ENCODE data around the gene AGMO.

The AGMO gene

DNA sequence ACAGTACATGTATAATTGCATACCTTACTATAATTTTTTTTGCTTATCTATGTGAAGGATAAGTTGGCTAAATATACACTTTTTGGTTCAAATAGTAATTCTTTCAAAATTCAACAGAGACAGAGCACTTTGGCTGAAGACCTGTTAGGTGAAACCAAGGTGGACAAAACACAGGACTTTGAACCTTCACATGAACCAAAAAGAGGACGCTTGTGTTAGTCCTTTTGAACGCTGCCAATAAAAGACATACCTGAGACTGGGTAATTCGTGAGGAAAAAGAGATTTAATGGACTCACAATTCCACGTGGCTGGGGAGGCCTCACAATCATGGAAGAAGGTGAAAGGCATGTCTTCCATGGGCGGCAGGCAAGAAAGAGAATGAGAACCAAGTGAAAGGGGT is 4.7 kb upstream of the AGMO start:
- Histone ChIP-seq H3K9me2 (replicated peaks; ENCODE audit: low read depth, low read length) (no peaks in the 10 kb centered on the region), H3K27me3 (ENCODE audit: insufficient read depth, low read length, poor library complexity, severe bottlenecking) (peaks cover 4% of the 10 kb centered on the region), H2AFZ (ENCODE audit: low read length) (no peak overlapping the region), H3F3A (ENCODE audit: low read depth) (no peaks in the 10 kb centered on the region), H3K4me3 (ENCODE audit: low read length, poor library complexity, severe bottlenecking) (no peak overlapping the region), H3K4me2 (ENCODE audit: low read depth, low read length, poor library complexity, severe bottlenecking) (no peak overlapping the region), H3K79me2 (ENCODE audit: insufficient read depth, low read length) (no peaks in the 10 kb centered on the region), H4K20me1 (ENCODE audit: insufficient read depth, low read length, poor library complexity, severe bottlenecking) (no peaks in the 10 kb centered on the region), H3K36me3 (ENCODE audit: insufficient read depth, low read length) (no peaks in the 10 kb centered on the region), H3K4me1 (ENCODE audit: insufficient read depth, low read length, poor library complexity, severe bottlenecking) (no peaks in the 10 kb centered on the region), H3K9ac (ENCODE audit: low read depth, low read length, poor library complexity, severe bottlenecking) (no peak overlapping the region), H3K9me3 (ENCODE audit: insufficient read depth, low read depth, low read length) (no peaks in the 10 kb centered on the region)
- no peak for TF ChIP-seq EZH2phosphoT487 (IDR thresholded peaks at IDR 0.05; ENCODE audit: borderline replicate concordance)
- TF ChIP-seq CTCF (conservative IDR thresholded peaks at IDR 0.05; ENCODE audit: low read length) = no peak

DNA sequence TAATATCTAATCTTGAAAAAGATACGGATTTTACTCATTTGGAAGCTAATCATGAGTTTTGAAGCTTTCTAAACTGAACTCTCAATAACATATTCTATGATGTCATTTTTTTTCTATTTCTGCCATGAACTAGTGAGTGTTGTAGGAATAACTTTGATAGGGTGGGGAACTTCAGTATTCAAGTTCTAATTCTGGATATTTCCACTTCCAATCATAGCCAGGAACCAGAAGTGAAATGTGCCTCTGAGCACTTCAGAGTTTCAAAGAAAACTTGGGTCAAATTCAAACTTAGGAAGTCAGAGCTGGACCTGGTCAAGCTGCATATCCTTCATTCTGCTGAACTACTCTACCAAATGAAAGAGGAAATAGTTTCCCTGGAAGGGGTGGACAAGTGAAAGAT is 847 bp downstream of the AGMO start:
- Histone ChIP-seq H3F3A (ENCODE audit: low read depth) (no peaks in the 10 kb centered on the region), H3K4me2 (ENCODE audit: low read depth, low read length, poor library complexity, severe bottlenecking) (no peak overlapping the region), H4K20me1 (ENCODE audit: insufficient read depth, low read length, poor library complexity, severe bottlenecking) (no peaks in the 10 kb centered on the region), H3K27me3 (ENCODE audit: insufficient read depth, low read length, poor library complexity, severe bottlenecking) (no peaks in the 10 kb centered on the region), H3K4me3 (ENCODE audit: low read length, poor library complexity, severe bottlenecking) (no peak overlapping the region), H3K36me3 (ENCODE audit: insufficient read depth, low read length) (no peaks in the 10 kb centered on the region), H3K4me1 (ENCODE audit: insufficient read depth, low read length, poor library complexity, severe bottlenecking) (no peaks in the 10 kb centered on the region), H3K9ac (ENCODE audit: low read depth, low read length, poor library complexity, severe bottlenecking) (no peak overlapping the region), H3K9me3 (ENCODE audit: insufficient read depth, low read depth, low read length) (no peaks in the 10 kb centered on the region), H3K79me2 (ENCODE audit: insufficient read depth, low read length) (no peaks in the 10 kb centered on the region), H3K9me2 (replicated peaks; ENCODE audit: low read depth, low read length) (no peaks in the 10 kb centered on the region), H2AFZ (ENCODE audit: low read length) (no peak overlapping the region)
- TF ChIP-seq CTCF (conservative IDR thresholded peaks at IDR 0.05; ENCODE audit: low read length) = no peak

DNA sequence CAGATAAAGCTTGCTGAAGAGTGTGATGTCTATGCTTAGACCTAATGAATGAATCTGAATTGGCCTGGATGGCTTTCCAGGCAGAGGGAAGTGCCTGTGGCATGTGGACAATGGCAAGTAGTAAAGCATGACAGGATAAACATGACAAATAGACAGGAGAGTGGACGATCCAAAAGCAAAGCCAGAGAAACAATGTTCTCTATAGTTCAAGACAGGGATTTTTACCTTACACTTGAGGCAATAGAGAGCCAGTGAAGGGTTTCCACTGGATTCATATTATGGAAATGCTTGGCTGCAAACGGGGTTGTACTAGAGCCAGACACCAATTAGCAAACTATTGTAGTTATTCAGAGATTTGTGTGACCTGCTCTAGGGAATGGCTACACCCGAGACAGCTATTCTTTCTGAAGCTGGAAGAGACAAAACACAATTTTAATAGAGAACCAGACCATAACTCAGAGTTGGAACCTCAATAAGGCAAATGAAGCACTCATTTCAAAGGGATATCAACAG is 2.3 kb downstream of the AGMO start:
- TF ChIP-seq CTCF (conservative IDR thresholded peaks at IDR 0.05; ENCODE audit: low read length) (no peak), EZH2phosphoT487 (IDR thresholded peaks at IDR 0.05; ENCODE audit: borderline replicate concordance) (no peak)
- no peaks in the 10 kb centered on the region for H3F3A ChIP-seq (ENCODE audit: low read depth)
- H3K9me2 ChIP-seq (replicated peaks; ENCODE audit: low read depth, low read length) = no peaks in the 10 kb centered on the region
- no peaks in the 10 kb centered on the region for H3K4me1 ChIP-seq (ENCODE audit: insufficient read depth, low read length, poor library complexity, severe bottlenecking)
- no peaks in the 10 kb centered on the region for H3K79me2 ChIP-seq (ENCODE audit: insufficient read depth, low read length)
- no peak overlapping the region for H3K4me2 ChIP-seq (ENCODE audit: low read depth, low read length, poor library complexity, severe bottlenecking)
- H4K20me1 ChIP-seq (ENCODE audit: insufficient read depth, low read length, poor library complexity, severe bottlenecking) = no peaks in the 10 kb centered on the region
- H3K4me3 ChIP-seq (ENCODE audit: low read length, poor library complexity, severe bottlenecking) = no peak overlapping the region
- no peaks in the 10 kb centered on the region for H3K27me3 ChIP-seq (ENCODE audit: insufficient read depth, low read length, poor library complexity, severe bottlenecking)
- no peak overlapping the region for H3K9ac ChIP-seq (ENCODE audit: low read depth, low read length, poor library complexity, severe bottlenecking)
- H2AFZ ChIP-seq (ENCODE audit: low read length) = no peak overlapping the region
- no peaks in the 10 kb centered on the region for H3K9me3 ChIP-seq (ENCODE audit: insufficient read depth, low read depth, low read length)
- H3K36me3 ChIP-seq (ENCODE audit: insufficient read depth, low read length) = no peaks in the 10 kb centered on the region

All from Loucy (cell line).